ENCODE results near the gene MAML3.

DNA sequence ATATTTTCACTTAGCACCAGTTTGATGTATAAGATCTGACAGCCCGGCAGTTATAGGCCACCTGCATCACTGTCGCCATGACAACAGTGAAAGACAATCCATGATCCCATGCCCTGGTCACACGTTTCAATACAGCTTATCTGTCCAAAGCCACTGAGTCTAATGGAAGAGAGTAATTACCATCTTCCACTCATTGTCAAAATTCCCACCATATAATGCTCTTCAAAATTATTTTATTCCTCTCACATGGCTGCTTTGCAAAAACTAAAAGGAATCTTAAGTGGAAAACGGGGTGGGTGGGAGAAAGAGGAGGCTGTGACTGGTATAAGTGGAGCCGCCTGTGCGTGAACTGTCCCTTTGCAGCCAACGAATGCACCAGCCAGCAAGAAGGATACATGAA, 44.2 kb downstream of the MAML3 start:
- TF ChIP-seq POLR2AphosphoS5 (IDR thresholded peaks at IDR 0.05; ENCODE audit: low read depth, low read length) (no peak), SPI1 (IDR thresholded peaks at IDR 0.05; ENCODE audit: low read depth, low read length) (no peak), POLR2A (IDR thresholded peaks at IDR 0.05; ENCODE audit: low read depth, low read length) (no peak), TAF1 (IDR thresholded peaks at IDR 0.05; ENCODE audit: low read depth, low read length) (no peak), POU2F2 (IDR thresholded peaks at IDR 0.05; ENCODE audit: low read depth, low read length) (no peak), PAX5 (IDR thresholded peaks at IDR 0.05; ENCODE audit: insufficient read depth, low read length, severe bottlenecking) (no peak)

Data from GM12891 (cell line).